Upper lobe of left lung (tissue), 4 donors: ENCODE results near the gene SPDYE5.

Experiments
- EP300 ChIP-seq, 4 donors: sonication (generic); formaldehyde crosslinking; IDR thresholded peaks; one replicate each; pipeline ENCODE4 v1.5.1; 2017; ENCODE audit warnings: antibody characterized with exemption in 4 of 4, control low read depth in 2 of 4
- POLR2A ChIP-seq, 4 donors: fragments of 450-650 bp; IDR thresholded peaks; one replicate each; pipeline ENCODE4 v1.5.1; 2016 to 2017; ENCODE audit warnings: antibody characterized with exemption in 4 of 4, mild to moderate bottlenecking in 2 of 4
- POLR2AphosphoS5 ChIP-seq, 2 donors: sonication (generic); formaldehyde crosslinking; IDR thresholded peaks; one replicate each; pipeline ENCODE4 v1.5.1; 2017; ENCODE audit warnings: antibody characterized with exemption in 2 of 2
- TF ChIP-seq, protein P1 (sequence below), 6 experiments: fragments of 450-650 bp in 4 of 6; fragments of 200-600 bp in 2 of 6; sonication (generic) in 2 of 6; IDR thresholded peaks; one replicate each; pipeline ENCODE4 v1.5.1; 2016 to 2019; ENCODE audit warnings: antibody characterized with exemption in 6 of 6

DNA sequence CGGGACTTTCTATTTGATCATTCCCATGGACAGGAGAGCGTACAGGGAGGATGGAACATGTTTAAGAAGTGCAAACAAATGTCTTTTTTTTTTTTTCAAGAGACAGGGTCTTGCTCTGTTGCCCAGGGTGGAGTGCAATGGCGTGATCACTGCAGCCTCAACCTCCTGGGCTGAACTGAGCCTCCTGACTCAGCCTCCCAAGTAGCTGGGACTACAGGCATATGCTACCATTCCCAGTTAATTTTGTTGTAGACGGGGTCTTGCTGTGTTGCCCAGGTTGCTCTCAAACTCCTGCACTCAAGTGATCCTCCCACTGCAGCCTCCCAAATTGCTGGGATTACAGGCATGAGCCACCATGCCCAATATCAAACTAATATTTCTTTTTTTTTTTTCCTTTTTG is 40.5 kb downstream of the SPDYE5 start:
- TF ChIP-seq POLR2A (IDR thresholded peaks at IDR 0.05) (no peak), POLR2AphosphoS5 (IDR thresholded peaks at IDR 0.05) (no peak), EP300 (IDR thresholded peaks at IDR 0.05) (no peak)
- TF ChIP-seq, protein P1, sequence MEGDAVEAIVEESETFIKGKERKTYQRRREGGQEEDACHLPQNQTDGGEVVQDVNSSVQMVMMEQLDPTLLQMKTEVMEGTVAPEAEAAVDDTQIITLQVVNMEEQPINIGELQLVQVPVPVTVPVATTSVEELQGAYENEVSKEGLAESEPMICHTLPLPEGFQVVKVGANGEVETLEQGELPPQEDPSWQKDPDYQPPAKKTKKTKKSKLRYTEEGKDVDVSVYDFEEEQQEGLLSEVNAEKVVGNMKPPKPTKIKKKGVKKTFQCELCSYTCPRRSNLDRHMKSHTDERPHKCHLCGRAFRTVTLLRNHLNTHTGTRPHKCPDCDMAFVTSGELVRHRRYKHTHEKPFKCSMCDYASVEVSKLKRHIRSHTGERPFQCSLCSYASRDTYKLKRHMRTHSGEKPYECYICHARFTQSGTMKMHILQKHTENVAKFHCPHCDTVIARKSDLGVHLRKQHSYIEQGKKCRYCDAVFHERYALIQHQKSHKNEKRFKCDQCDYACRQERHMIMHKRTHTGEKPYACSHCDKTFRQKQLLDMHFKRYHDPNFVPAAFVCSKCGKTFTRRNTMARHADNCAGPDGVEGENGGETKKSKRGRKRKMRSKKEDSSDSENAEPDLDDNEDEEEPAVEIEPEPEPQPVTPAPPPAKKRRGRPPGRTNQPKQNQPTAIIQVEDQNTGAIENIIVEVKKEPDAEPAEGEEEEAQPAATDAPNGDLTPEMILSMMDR (IDR thresholded peaks at IDR 0.05) = no peak
